Right atrium auricular region (tissue), 2 donors: ENCODE measurements around the gene HDAC9. TPM values are rescaled to one million over a fixed set of nuclear protein-coding genes. Genes with fewer than 3 reads are reported as not detected.

Experiments used
- DNase-seq: peaks from one replicate; pipeline ENCODE4 v3.0.0-alpha.2; 2019; ENCODE audit warnings: low spot score
- H3K27ac ChIP-seq, 2 donors: fragments of 200-600 bp; sonication (generic); 1 replicate in 1 of 2; 2 replicates in 1 of 2; pipeline ENCODE4 v1.5.1; 2016 to 2019
- H3K27me3 ChIP-seq, 2 donors: fragments of 200-600 bp; sonication (generic); one replicate each; pipeline versions ENCODE4 v1.5.1 to v1.6.0; 2017 to 2019
- H3K36me3 ChIP-seq: fragments of 200-600 bp; sonication (generic); one replicate; pipeline ENCODE4 v1.5.1; 2016
- H3K4me1 ChIP-seq, 2 donors: fragments of 200-600 bp; sonication (generic); one replicate each; pipeline versions ENCODE4 v1.5.1 to v1.6.0; 2017 to 2019
- H3K4me3 ChIP-seq, 2 donors: fragments of 200-600 bp; sonication (generic); 1 replicate in 1 of 2; 2 replicates in 1 of 2; pipeline ENCODE4 v1.5.1; 2017 to 2019; ENCODE audit warnings: mild to moderate bottlenecking in 1 of 2, moderate library complexity in 1 of 2
- H3K9me3 ChIP-seq, 2 donors: fragments of 200-600 bp; sonication (generic); one replicate each; pipeline ENCODE4 v1.5.1; 2019
- CTCF ChIP-seq, 2 donors: fragments of 200-600 bp; sonication (generic); IDR thresholded peaks; one replicate each; pipeline ENCODE4 v1.5.1; 2019; ENCODE audit warnings: antibody characterized with exemption in 2 of 2
- total RNA-seq, 2 donors: library from RNA; depleted of rRNA; stranded (reverse); fragments of >200 nt; gene quantifications; one replicate each; pipeline ENCODE4 v1.1.0, GENCODE V29; 2016

HDAC9 gene
- total RNA-seq, 2 donors from 2014 or later, result 16.6 to 28.0 TPM

- no peaks in the 10 kb centered on the region for H3K27me3 ChIP-seq
- TF ChIP-seq CTCF (IDR thresholded peaks at IDR 0.05), result no peak
- no peaks in the 10 kb centered on the region for H3K4me1 ChIP-seq
- H3K9me3 ChIP-seq, result no peaks in the 10 kb centered on the region
- H3K36me3 ChIP-seq, result no peaks in the 10 kb centered on the region
- no peak for DNase-seq
- H3K27ac ChIP-seq, result no peak overlapping the region
- H3K4me3 ChIP-seq, result no peak overlapping the region
Observed at GRCh38 chr7:18762189-18762588, 266.6 kb downstream of the HDAC9 start.

- no peaks in the 10 kb centered on the region for H3K9me3 ChIP-seq
- DNase-seq, result no peak
- H3K27ac ChIP-seq, result no peak overlapping the region
- no peak for TF ChIP-seq CTCF (IDR thresholded peaks at IDR 0.05)
- H3K4me1 ChIP-seq, result no peaks in the 10 kb centered on the region
- H3K4me3 ChIP-seq, result no peak overlapping the region
- no peaks in the 10 kb centered on the region for H3K36me3 ChIP-seq
- no peaks in the 10 kb centered on the region for H3K27me3 ChIP-seq
Observed at GRCh38 chr7:18768256-18768655, 272.7 kb downstream of the HDAC9 start.

- Histone ChIP-seq H3K9me3 (no peaks in the 10 kb centered on the region), H3K4me3 (no peak overlapping the region), H3K27ac (no peak overlapping the region), H3K27me3 (no peaks in the 10 kb centered on the region), H3K36me3 (no peaks in the 10 kb centered on the region), H3K4me1 (no peaks in the 10 kb centered on the region)
- no peak for DNase-seq
- no peak for TF ChIP-seq CTCF (IDR thresholded peaks at IDR 0.05)
Observed at GRCh38 chr7:18770154-18770811, 274.7 kb downstream of the HDAC9 start.

GRCh38 chr7:18770822-18771221 lies 275.3 kb downstream of the HDAC9 start:
- H3K4me3 ChIP-seq, result no peak overlapping the region
- no peak for DNase-seq
- no peak for TF ChIP-seq CTCF (IDR thresholded peaks at IDR 0.05)
- H3K4me1 ChIP-seq, result no peaks in the 10 kb centered on the region
- no peaks in the 10 kb centered on the region for H3K27me3 ChIP-seq
- H3K36me3 ChIP-seq, result no peaks in the 10 kb centered on the region
- no peak overlapping the region for H3K27ac ChIP-seq
- no peaks in the 10 kb centered on the region for H3K9me3 ChIP-seq

GRCh38 chr7:18771834-18772566 lies 276.5 kb downstream of the HDAC9 start:
- Histone ChIP-seq H3K36me3 (no peaks in the 10 kb centered on the region), H3K4me3 (no peak overlapping the region), H3K9me3 (no peaks in the 10 kb centered on the region), H3K4me1 (no peaks in the 10 kb centered on the region), H3K27ac (no peak overlapping the region), H3K27me3 (no peaks in the 10 kb centered on the region)
- DNase-seq, result no peak
- TF ChIP-seq CTCF (IDR thresholded peaks at IDR 0.05), result no peak
